HCT116 (cell line): Measurements from ENCODE around the gene MXD1. TPM values are rescaled to one million over a fixed set of nuclear protein-coding genes. Genes with fewer than 3 reads are reported as not detected.

ENCODE experiments used
- ATAC-seq: fragments of 200-7000 bp; cut with Tn5 transposase; 2 replicates; pipeline ENCODE4 v1.9.1; 2020; ENCODE audit warnings: mild to moderate bottlenecking, moderate library complexity
- BruUV-seq: library from RNA; stranded (reverse); fragments of 400-500 nt; replicated peaks from 2 replicates; lab custom pipeline; 2021; lab: Mats Ljungman, UMichigan
- CTCF ChIA-PET: fragments of 300-600 bp; sonication (Branson Sonifier 250); formaldehyde crosslinking; loops from one replicate; lab custom pipeline; 2021; ENCODE audit warnings: antibody characterized with exemption; lab: Charles Lee
- POLR2A ChIA-PET: fragments of 300-600, 350-600 bp; sonication (Branson Sonifier 250); formaldehyde crosslinking; loops from one replicate; lab custom pipeline; 2021; ENCODE audit warnings: antibody characterized with exemption; lab: Charles Lee
- RAD21 ChIA-PET, 2 experiments: fragments of 300-600 bp; sonication (Branson Sonifier 250); formaldehyde crosslinking; loops; one replicate each; lab custom pipeline; 2023; ENCODE audit warnings: low total read pairs in 2 of 2; ENCODE audit not compliant: uncharacterized antibody in 2 of 2, unreplicated experiment in 2 of 2, low non-redundant PET in 1 of 2; lab: Charles Lee
- DNase-seq: peaks from one replicate; pipeline ENCODE4 v3.0.0-alpha.2; 2010; ENCODE audit warnings: low read depth, low spot score
- H2AFZ ChIP-seq: fragments of 200-600 bp; shearing (Covaris generic), sonication (generic); 2 replicates; pipeline ENCODE4 v1.6.1; 2017; ENCODE audit warnings: low read depth, mixed run types, mixed read lengths, antibody characterized with exemption, low read length; ENCODE audit not compliant: poor library complexity, severe bottlenecking
- H3K27ac ChIP-seq: 2 replicates; pipeline ENCODE4 v1.5.1; 2012; ENCODE audit warnings: low read depth, low read length
- H3K27me3 ChIP-seq: fragments of 200-600 bp; sonication (generic); 2 replicates; pipeline ENCODE4 v1.6.1; 2016; ENCODE audit warnings: mixed run types, low read length, mixed read lengths; ENCODE audit not compliant: insufficient read depth
- H3K36me3 ChIP-seq, 2 experiments: fragments of 200-500 bp in 1 of 2; fragments of 200-600 bp in 1 of 2; sonication (Bioruptor generic) in 1 of 2; sonication (generic) in 1 of 2; 2 replicates each; pipeline versions ENCODE4 v1.5.1 to v1.6.1; 2014 to 2016; ENCODE audit warnings: low read length in 2 of 2, inconsistent platforms in 1 of 2, mixed read lengths in 1 of 2, mixed run types in 1 of 2; ENCODE audit not compliant: insufficient read depth in 2 of 2, control insufficient read depth in 1 of 2
- H3K4me1 ChIP-seq, 2 experiments: fragments of 200-600 bp in 1 of 2; sonication (generic) in 1 of 2; 2 replicates each; pipeline versions ENCODE4 v1.5.1 to v1.6.1; 2012 to 2017; ENCODE audit warnings: low read length in 2 of 2, inconsistent platforms in 1 of 2, mild to moderate bottlenecking in 1 of 2, mixed read lengths in 1 of 2, mixed run types in 1 of 2, moderate library complexity in 1 of 2; ENCODE audit not compliant: insufficient read depth in 2 of 2, control insufficient read depth in 1 of 2
- H3K4me2 ChIP-seq: fragments of 200-600 bp; sonication (generic); 2 replicates; pipeline ENCODE4 v1.6.1; 2017; ENCODE audit warnings: mixed run types, low read length, mixed read lengths
- H3K4me3 ChIP-seq, 2 experiments: fragments of 200-600 bp in 1 of 2; sonication (generic) in 1 of 2; replicated peaks in 1 of 2; 2 replicates each; pipeline ENCODE4 v1.5.1; 2011 to 2016; ENCODE audit warnings: low read length in 2 of 2, control low read depth in 1 of 2, low read depth in 1 of 2, mild to moderate bottlenecking in 1 of 2, mixed read lengths in 1 of 2, mixed run types in 1 of 2
- H3K79me2 ChIP-seq: fragments of 200-600 bp; sonication (generic); 2 replicates; pipeline ENCODE4 v1.6.1; 2017; ENCODE audit warnings: mild to moderate bottlenecking, mixed run types, low read length, moderate library complexity, mixed read lengths; ENCODE audit not compliant: insufficient read depth
- H3K9ac ChIP-seq: fragments of 200-600 bp; sonication (generic); 2 replicates; pipeline ENCODE4 v1.6.1; 2016; ENCODE audit warnings: low read length, mixed read lengths
- H3K9me2 ChIP-seq: fragments of 200-600 bp; sonication (generic), shearing (Covaris generic); 2 replicates; pipeline ENCODE4 v1.6.1; 2017; ENCODE audit warnings: mixed run types, mild to moderate bottlenecking, moderate library complexity; ENCODE audit not compliant: insufficient read depth
- H3K9me3 ChIP-seq, 2 experiments: fragments of 200-500 bp in 1 of 2; fragments of 200-600 bp in 1 of 2; sonication (Bioruptor generic) in 1 of 2; sonication (generic) in 1 of 2; 2 replicates each; pipeline ENCODE4 v1.6.1; 2014 to 2017; ENCODE audit warnings: low read length in 2 of 2, mixed read lengths in 2 of 2, inconsistent platforms in 1 of 2, low read depth in 1 of 2, mild to moderate bottlenecking in 1 of 2, mixed run types in 1 of 2, moderate library complexity in 1 of 2; ENCODE audit not compliant: control insufficient read depth in 1 of 2, insufficient read depth in 1 of 2
- H4K20me1 ChIP-seq: fragments of 200-600 bp; sonication (generic), shearing (Covaris generic); 2 replicates; pipeline ENCODE4 v1.6.1; 2017; ENCODE audit warnings: mixed run types, mild to moderate bottlenecking, moderate library complexity; ENCODE audit not compliant: insufficient read depth
- ATF3 ChIP-seq: IDR thresholded peaks from 2 replicates; pipeline ENCODE4 v1.6.1; 2012
- CEBPB ChIP-seq: IDR thresholded peaks from 2 replicates; pipeline ENCODE4 v1.6.1; 2012; ENCODE audit warnings: low read depth
- ELF1 ChIP-seq: IDR thresholded peaks from 2 replicates; pipeline ENCODE4 v1.6.1; 2012; ENCODE audit warnings: low read depth, borderline replicate concordance
- EZH2 ChIP-seq: fragments of 200-600 bp; sonication (generic); IDR thresholded peaks from 2 replicates; pipeline ENCODE4 v1.6.1; 2017; ENCODE audit warnings: antibody characterized with exemption, mixed run types
- JUND ChIP-seq: IDR thresholded peaks from 2 replicates; pipeline ENCODE4 v1.6.1; 2012
- MAX ChIP-seq: IDR thresholded peaks from 2 replicates; pipeline ENCODE4 v1.6.1; 2012
- POLR2A ChIP-seq: IDR thresholded peaks from 2 replicates; pipeline ENCODE4 v1.7.0; 2011; ENCODE audit warnings: borderline replicate concordance; ENCODE audit not compliant: insufficient read depth, insufficient read length; ENCODE audit errors: extremely low read depth
- POLR2AphosphoS5 ChIP-seq: IDR thresholded peaks from 2 replicates; pipeline ENCODE4 v1.6.1; 2011; ENCODE audit warnings: mild to moderate bottlenecking, low read depth, low read length, moderate library complexity
- RAD21 ChIP-seq: IDR thresholded peaks from 2 replicates; pipeline ENCODE4 v1.6.1; 2012; ENCODE audit warnings: low read depth, mild to moderate bottlenecking
- SIN3A ChIP-seq: IDR thresholded peaks from 2 replicates; pipeline ENCODE4 v1.6.1; 2012; ENCODE audit warnings: low read depth
- SP1 ChIP-seq: IDR thresholded peaks from 2 replicates; pipeline ENCODE4 v1.6.1; 2012; ENCODE audit warnings: low read depth
- SRF ChIP-seq: IDR thresholded peaks from 2 replicates; pipeline ENCODE4 v1.6.1; 2012; ENCODE audit warnings: low read depth
- TCF7L2 ChIP-seq: IDR thresholded peaks from 2 replicates; pipeline ENCODE4 v1.7.0; 2011; ENCODE audit warnings: borderline replicate concordance, inconsistent platforms; ENCODE audit not compliant: insufficient read depth, insufficient read length; ENCODE audit errors: extremely low read depth
- ZFX ChIP-seq: fragments of 450-650 bp; IDR thresholded peaks from 2 replicates; pipeline ENCODE4 v1.6.1; 2017
- ZNF274 ChIP-seq: fragments of 200-500 bp; sonication (Bioruptor generic); IDR thresholded peaks from 2 replicates; pipeline ENCODE4 v1.6.1; 2014; ENCODE audit warnings: mild to moderate bottlenecking, low read depth, low read length, inconsistent platforms
- intact Hi-C: fragments of 100-400 bp; cut with micrococcal nuclease; formaldehyde crosslinking; loops from 2 replicates; pipeline ENCODE4 v1.10.0; 2022
- total RNA-seq: library from RNA; stranded (reverse); gene quantifications from one replicate; pipeline ENCODE4 v1.2.1, GENCODE V29; 2021; ENCODE audit not compliant: unreplicated experiment
- TF ChIP-seq, protein P1 (sequence below): IDR thresholded peaks from 2 replicates; pipeline ENCODE4 v1.6.1; 2012; ENCODE audit warnings: low read depth

The MXD1 gene
- total RNA-seq, 1 experiment from 2014 or later: 10.3 TPM

DNA sequence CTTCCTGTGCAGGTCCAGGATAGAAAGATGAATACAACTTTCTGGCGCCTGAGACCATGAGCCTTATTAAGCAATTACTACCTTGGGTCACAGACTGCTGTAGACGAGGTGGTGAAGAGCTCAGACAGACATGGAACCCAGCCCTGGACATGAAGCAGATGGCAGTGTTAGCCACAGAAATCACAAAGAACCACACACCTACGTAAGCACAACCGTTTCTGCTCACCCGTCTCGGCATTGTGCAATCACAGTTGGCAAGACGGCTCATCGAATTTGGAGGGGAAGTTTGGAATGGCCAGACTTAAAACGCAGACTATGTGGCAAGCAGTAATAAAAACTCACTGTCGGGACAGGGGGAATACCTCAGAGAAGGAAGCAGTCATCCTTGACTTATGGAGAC lies 70.8 kb downstream of the MXD1 start:
- Histone ChIP-seq H3K36me3 (no peaks in the 10 kb centered on the region), H3K9ac (no peak overlapping the region), H3K79me2 (no peaks in the 10 kb centered on the region), H3K4me3 (no peak overlapping the region), H3K27ac (no peak overlapping the region), H2AFZ (no peak overlapping the region), H4K20me1 (no peaks in the 10 kb centered on the region), H3K4me1 (peaks cover 9 to 14% of the 10 kb centered on the region in 2 experiments), H3K27me3 (no peaks in the 10 kb centered on the region), H3K4me2 (no peak overlapping the region), H3K9me3 (no peaks in the 10 kb centered on the region), H3K9me2 (no peaks in the 10 kb centered on the region)
- ChIA-PET CTCF (no interaction called here), POLR2A (no interaction called here), RAD21 (no interaction called here)
- intact Hi-C loops: no loop called here
- no peak for TF ChIP-seq ZNF274
- TF ChIP-seq SIN3A: no peak
- TF ChIP-seq, protein P1, sequence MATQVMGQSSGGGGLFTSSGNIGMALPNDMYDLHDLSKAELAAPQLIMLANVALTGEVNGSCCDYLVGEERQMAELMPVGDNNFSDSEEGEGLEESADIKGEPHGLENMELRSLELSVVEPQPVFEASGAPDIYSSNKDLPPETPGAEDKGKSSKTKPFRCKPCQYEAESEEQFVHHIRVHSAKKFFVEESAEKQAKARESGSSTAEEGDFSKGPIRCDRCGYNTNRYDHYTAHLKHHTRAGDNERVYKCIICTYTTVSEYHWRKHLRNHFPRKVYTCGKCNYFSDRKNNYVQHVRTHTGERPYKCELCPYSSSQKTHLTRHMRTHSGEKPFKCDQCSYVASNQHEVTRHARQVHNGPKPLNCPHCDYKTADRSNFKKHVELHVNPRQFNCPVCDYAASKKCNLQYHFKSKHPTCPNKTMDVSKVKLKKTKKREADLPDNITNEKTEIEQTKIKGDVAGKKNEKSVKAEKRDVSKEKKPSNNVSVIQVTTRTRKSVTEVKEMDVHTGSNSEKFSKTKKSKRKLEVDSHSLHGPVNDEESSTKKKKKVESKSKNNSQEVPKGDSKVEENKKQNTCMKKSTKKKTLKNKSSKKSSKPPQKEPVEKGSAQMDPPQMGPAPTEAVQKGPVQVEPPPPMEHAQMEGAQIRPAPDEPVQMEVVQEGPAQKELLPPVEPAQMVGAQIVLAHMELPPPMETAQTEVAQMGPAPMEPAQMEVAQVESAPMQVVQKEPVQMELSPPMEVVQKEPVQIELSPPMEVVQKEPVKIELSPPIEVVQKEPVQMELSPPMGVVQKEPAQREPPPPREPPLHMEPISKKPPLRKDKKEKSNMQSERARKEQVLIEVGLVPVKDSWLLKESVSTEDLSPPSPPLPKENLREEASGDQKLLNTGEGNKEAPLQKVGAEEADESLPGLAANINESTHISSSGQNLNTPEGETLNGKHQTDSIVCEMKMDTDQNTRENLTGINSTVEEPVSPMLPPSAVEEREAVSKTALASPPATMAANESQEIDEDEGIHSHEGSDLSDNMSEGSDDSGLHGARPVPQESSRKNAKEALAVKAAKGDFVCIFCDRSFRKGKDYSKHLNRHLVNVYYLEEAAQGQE: no peak
- no peak for TF ChIP-seq ZFX
- TF ChIP-seq JUND: no peak
- no peak for TF ChIP-seq ELF1
- TF ChIP-seq CEBPB: no peak
- TF ChIP-seq EZH2: no peak
- TF ChIP-seq POLR2AphosphoS5: no peak
- TF ChIP-seq POLR2A: no peak
- TF ChIP-seq SP1: no peak
- no peak for TF ChIP-seq SRF
- no peak for TF ChIP-seq MAX
- no peak for TF ChIP-seq RAD21
- TF ChIP-seq ATF3: no peak
- TF ChIP-seq TCF7L2: no peak
- no TSS peak for BruUV-seq
- DNase-seq (no peak), ATAC-seq (no peak)
